ENCODE measurements around the gene IZUMO4.

Gene IZUMO4

DNA sequence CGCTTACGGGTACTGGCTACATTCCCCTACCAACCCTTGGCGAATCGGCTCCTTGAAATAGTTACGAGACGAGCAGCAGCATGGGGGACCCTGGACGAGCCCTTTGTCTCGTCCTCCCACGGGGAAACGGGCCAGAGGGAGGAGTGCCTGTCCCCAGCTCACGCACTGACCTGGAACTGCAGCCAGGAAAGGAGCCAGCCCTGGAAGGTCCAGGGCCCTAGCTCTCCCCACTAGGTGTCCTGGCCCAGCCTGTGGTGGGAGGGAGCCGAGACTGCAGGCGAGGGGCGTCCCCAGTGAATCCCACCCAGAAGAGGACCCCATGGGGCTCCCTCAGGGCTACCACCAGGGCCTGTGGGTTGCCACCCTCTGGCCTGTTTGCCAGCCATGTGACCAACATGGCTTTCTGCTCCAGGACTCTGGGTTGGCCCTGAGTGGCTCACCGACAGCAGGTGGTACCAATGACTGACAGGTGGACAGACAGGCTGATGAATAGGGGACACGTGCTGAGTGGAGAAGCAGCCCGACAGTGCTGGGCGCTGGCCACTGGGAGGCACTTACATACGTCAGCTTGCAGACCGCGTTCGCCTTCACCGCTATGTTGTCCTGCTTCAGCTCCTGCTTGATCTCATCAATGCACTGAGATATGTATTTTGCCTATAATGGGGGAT, 41.5 kb downstream of the IZUMO4 start:
- ATAC-seq, result no peak

GRCh38 chr19:2139385-2140137, 42.8 kb downstream of the IZUMO4 start:
- no peak for ATAC-seq
- no peak for TF ChIP-seq TOX (CRISPR knock-in tag; IDR thresholded peaks at IDR 0.05; ENCODE audit: borderline replicate concordance)
- no peak for TF ChIP-seq POU6F1 (CRISPR knock-in tag; IDR thresholded peaks at IDR 0.05; ENCODE audit: borderline replicate concordance, low read depth)
- no peak for TF ChIP-seq ZNF565 (CRISPR knock-in tag; conservative IDR thresholded peaks at IDR 0.05; ENCODE audit: low read depth)
- no peak for TF ChIP-seq ZFP30 (CRISPR knock-in tag; IDR thresholded peaks at IDR 0.05)
- TF ChIP-seq ARNTL (CRISPR knock-in tag; IDR thresholded peaks at IDR 0.05; ENCODE audit: borderline replicate concordance, low read depth), result no peak
- TF ChIP-seq ISL1 (CRISPR knock-in tag; IDR thresholded peaks at IDR 0.05), result no peak
- TF ChIP-seq RARB (CRISPR knock-in tag; IDR thresholded peaks at IDR 0.05), result no peak
- TF ChIP-seq, protein P1, sequence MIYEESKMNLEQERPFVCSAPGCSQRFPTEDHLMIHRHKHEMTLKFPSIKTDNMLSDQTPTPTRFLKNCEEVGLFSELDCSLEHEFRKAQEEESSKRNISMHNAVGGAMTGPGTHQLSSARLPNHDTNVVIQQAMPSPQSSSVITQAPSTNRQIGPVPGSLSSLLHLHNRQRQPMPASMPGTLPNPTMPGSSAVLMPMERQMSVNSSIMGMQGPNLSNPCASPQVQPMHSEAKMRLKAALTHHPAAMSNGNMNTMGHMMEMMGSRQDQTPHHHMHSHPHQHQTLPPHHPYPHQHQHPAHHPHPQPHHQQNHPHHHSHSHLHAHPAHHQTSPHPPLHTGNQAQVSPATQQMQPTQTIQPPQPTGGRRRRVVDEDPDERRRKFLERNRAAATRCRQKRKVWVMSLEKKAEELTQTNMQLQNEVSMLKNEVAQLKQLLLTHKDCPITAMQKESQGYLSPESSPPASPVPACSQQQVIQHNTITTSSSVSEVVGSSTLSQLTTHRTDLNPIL (CRISPR knock-in tag; IDR thresholded peaks at IDR 0.05; ENCODE audit: low read depth), result no peak
- TF ChIP-seq PPARA (CRISPR knock-in tag; IDR thresholded peaks at IDR 0.05; ENCODE audit: borderline replicate concordance), result no peak
- TF ChIP-seq GLIS3 (CRISPR knock-in tag; IDR thresholded peaks at IDR 0.05), result no peak
- no peak for TF ChIP-seq SNAI2 (CRISPR knock-in tag; IDR thresholded peaks at IDR 0.05)
- TF ChIP-seq ESRRG (CRISPR knock-in tag; IDR thresholded peaks at IDR 0.05), result no peak
- no peak for TF ChIP-seq TSHZ2 (CRISPR knock-in tag; IDR thresholded peaks at IDR 0.05)
- TF ChIP-seq PATZ1 (CRISPR knock-in tag; IDR thresholded peaks at IDR 0.05; ENCODE audit: borderline replicate concordance), result no peak

More for the DNA sequence above, 41.5 kb downstream of the IZUMO4 start:
- TF ChIP-seq CSDC2 (CRISPR knock-in tag; IDR thresholded peaks at IDR 0.05), result no peak
- TF ChIP-seq, protein P1 (CRISPR knock-in tag; IDR thresholded peaks at IDR 0.05; ENCODE audit: low read depth), result no peak
- no peak for TF ChIP-seq ZNF565 (CRISPR knock-in tag; conservative IDR thresholded peaks at IDR 0.05; ENCODE audit: low read depth)
- no peak for TF ChIP-seq ZFP30 (CRISPR knock-in tag; IDR thresholded peaks at IDR 0.05)
- no peak for TF ChIP-seq OSR1 (CRISPR knock-in tag; IDR thresholded peaks at IDR 0.05)
- TF ChIP-seq PPARA (CRISPR knock-in tag; IDR thresholded peaks at IDR 0.05; ENCODE audit: borderline replicate concordance), result no peak
- TF ChIP-seq ZC3H10 (CRISPR knock-in tag; IDR thresholded peaks at IDR 0.05), result no peak
- TF ChIP-seq RARB (CRISPR knock-in tag; IDR thresholded peaks at IDR 0.05), result no peak
- TF ChIP-seq TOX (CRISPR knock-in tag; IDR thresholded peaks at IDR 0.05; ENCODE audit: borderline replicate concordance), result no peak
- TF ChIP-seq CSRNP3 (CRISPR knock-in tag; IDR thresholded peaks at IDR 0.05), result no peak
- TF ChIP-seq ARNTL (CRISPR knock-in tag; IDR thresholded peaks at IDR 0.05; ENCODE audit: borderline replicate concordance, low read depth), result no peak
- no peak for TF ChIP-seq ZNF70 (CRISPR knock-in tag; IDR thresholded peaks at IDR 0.05)
- no peak for TF ChIP-seq SNAI2 (CRISPR knock-in tag; IDR thresholded peaks at IDR 0.05)
- TF ChIP-seq ISL1 (CRISPR knock-in tag; IDR thresholded peaks at IDR 0.05), result no peak

Measured in SK-N-SH treated with all-trans-retinoic acid at 6 μM for 48 hours (cell line).